Thymus (tissue), 11 donors: Measurements from ENCODE around the gene FRMD4B. TPM values are rescaled to one million over a fixed set of nuclear protein-coding genes. Genes with fewer than 3 reads are reported as not detected.

ENCODE experiments used
- DNase-seq, 9 donors: peaks; one replicate each; pipeline ENCODE4 v3.0.0-alpha.2; 2013; ENCODE audit warnings: low spot score in 9 of 9, low read depth in 6 of 9, missing footprints in 1 of 9
- H3K27ac ChIP-seq, 2 donors: one replicate each; pipeline ENCODE4 v1.5.1; 2013; ENCODE audit warnings: control low read depth in 1 of 2, low read depth in 1 of 2, low read length in 1 of 2, mild to moderate bottlenecking in 1 of 2, moderate library complexity in 1 of 2
- H3K27me3 ChIP-seq, 2 donors: one replicate each; pipeline ENCODE4 v1.5.1; 2013; ENCODE audit warnings: low read length in 1 of 2; ENCODE audit not compliant: control insufficient read depth in 2 of 2, insufficient read depth in 1 of 2
- H3K36me3 ChIP-seq, 2 donors: one replicate each; pipeline ENCODE4 v1.5.1; 2013; ENCODE audit warnings: low read length in 1 of 2, mild to moderate bottlenecking in 1 of 2, moderate library complexity in 1 of 2; ENCODE audit not compliant: control insufficient read depth in 2 of 2, insufficient read depth in 2 of 2
- H3K4me1 ChIP-seq, 2 donors: one replicate each; pipeline ENCODE4 v1.5.1; 2013; ENCODE audit warnings: low read length in 2 of 2; ENCODE audit not compliant: control insufficient read depth in 2 of 2, insufficient read depth in 2 of 2
- H3K4me3 ChIP-seq, 2 donors: one replicate each; pipeline ENCODE4 v1.5.1; 2013; ENCODE audit warnings: low read length in 2 of 2, control low read depth in 1 of 2, mild to moderate bottlenecking in 1 of 2
- H3K9me3 ChIP-seq, 2 donors: one replicate each; pipeline ENCODE4 v1.5.1; 2013; ENCODE audit warnings: low read length in 1 of 2, mild to moderate bottlenecking in 1 of 2; ENCODE audit not compliant: control insufficient read depth in 2 of 2, insufficient read depth in 1 of 2
- WGBS: extraction: QIAGEN DNeasy Blood & Tissue Kit; methylation state at CpG from one replicate; pipeline ENCODE4 v1.1.7; 2013; 5-methylcytosine and 5-hydroxymethylcytosine counted together
- polyA plus RNA-seq: library from polyadenylated mRNA; stranded (reverse); fragments of 200-250 nt; gene quantifications from one replicate; pipeline ENCODE4 v1.2.3, GENCODE V29; 2013
- total RNA-seq: library from RNA; stranded (reverse); fragments of 120-200 nt; gene quantifications from one replicate; pipeline ENCODE4 v1.2.4, GENCODE V29; 2013
- donor health status: healthy.

FRMD4B gene
- total and polyA plus RNA-seq, 2 donors, result 12.8 to 21.7 TPM

- Histone ChIP-seq H3K9me3 (no peaks in the 10 kb centered on the region), H3K27me3 (no peaks in the 10 kb centered on the region), H3K4me3 (no peak overlapping the region), H3K36me3 (no peaks in the 10 kb centered on the region), H3K27ac (no peak overlapping the region), H3K4me1 (no peaks in the 10 kb centered on the region)
- WGBS, result 99% methylated on average over 1 of the region's 1 CpG
- no peak for DNase-seq
These were observed 36.9 kb upstream of the FRMD4B start for GRCh38 chr3:69422751-69423150.

DNA sequence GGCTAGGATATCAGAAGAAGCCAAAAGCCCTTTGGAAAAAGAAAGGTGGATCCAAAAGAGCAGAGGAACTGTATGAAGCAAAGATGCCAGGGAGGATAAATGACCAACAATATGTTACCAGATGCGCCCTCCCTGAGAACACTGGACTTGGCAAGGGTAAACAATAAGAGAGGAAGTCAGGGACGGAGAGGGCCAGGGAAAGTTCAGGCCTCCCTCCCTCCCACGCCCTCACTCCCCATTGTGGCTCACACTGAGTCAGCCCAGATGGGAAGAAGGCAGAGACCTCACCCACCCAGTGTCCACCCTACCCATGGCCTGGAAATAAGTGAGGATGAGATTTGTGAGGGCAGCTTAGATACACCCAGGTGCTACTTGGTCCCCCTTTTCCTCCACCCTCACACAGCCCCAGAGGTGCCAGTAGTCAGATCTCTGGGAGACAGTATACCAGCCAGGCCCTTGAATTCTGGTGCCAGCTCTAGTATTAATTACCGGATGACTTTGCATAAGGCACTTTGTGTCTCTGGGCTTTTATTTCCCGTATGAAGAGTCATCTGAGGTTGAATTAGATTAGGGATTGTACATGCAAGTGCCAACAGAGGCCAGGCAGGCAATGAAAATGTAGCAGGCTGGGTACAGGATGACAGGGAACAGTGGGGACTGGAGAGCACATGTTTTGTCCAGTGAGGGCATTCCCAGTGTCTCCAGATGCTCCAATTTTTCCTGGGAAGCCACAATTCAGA is 35.1 kb upstream of the FRMD4B start:
- DNase-seq, result no peak
- Histone ChIP-seq H3K27ac (no peak overlapping the region), H3K4me1 (no peaks in the 10 kb centered on the region), H3K9me3 (no peaks in the 10 kb centered on the region), H3K27me3 (no peaks in the 10 kb centered on the region), H3K4me3 (no peak overlapping the region), H3K36me3 (no peaks in the 10 kb centered on the region)
- WGBS, result 96% methylated on average over 5 of the region's 5 CpGs

- DNase-seq, result no peak
- 97% methylated on average over 3 of the region's 3 CpGs for WGBS
- Histone ChIP-seq H3K9me3 (no peaks in the 10 kb centered on the region), H3K27ac (no peak overlapping the region), H3K4me3 (no peak overlapping the region), H3K27me3 (no peaks in the 10 kb centered on the region), H3K4me1 (peaks cover 0 to 3% of the 10 kb centered on the region in 2 donors), H3K36me3 (no peaks in the 10 kb centered on the region)
These were observed 33.4 kb upstream of the FRMD4B start for GRCh38 chr3:69419276-69419675.

DNA sequence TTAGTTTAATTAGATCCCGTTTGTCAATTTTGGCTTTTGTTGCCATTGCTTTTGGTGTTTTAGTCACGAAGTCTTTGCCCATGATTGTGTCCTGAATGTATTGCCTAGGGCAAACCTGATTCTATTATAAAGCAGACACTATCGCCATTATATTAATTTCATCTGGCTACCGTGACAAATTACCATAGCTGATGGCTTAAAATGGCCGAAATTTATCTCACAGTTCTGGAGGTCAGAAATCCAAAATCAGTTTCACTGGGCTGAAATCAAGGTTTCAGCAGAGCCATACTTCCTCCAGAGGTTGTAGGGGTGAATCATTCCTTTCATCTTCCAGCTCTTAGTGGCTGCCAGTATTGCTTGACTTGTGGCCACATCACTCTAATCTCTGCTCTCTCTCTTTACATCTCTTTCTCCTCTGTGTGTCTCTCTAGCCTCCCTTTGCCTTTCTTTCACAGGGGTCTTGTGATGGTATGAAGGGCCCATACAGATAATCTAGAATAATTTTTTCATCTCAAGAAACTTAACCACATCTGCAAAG is 31.7 kb upstream of the FRMD4B start:
- WGBS, result 97% methylated on average over 5 of the region's 5 CpGs
- no peaks in the 10 kb centered on the region for H3K9me3 ChIP-seq
- no peaks in the 10 kb centered on the region for H3K36me3 ChIP-seq
- H3K27me3 ChIP-seq, result no peaks in the 10 kb centered on the region
- DNase-seq, result no peak
- peaks cover 0 to 3% of the 10 kb centered on the region in 2 donors for H3K4me1 ChIP-seq
- no peak overlapping the region for H3K4me3 ChIP-seq
- H3K27ac ChIP-seq, result no peak overlapping the region

- 72% methylated on average over 9 of the region's 9 CpGs for WGBS
- no peak overlapping the region for H3K4me3 ChIP-seq
- H3K27ac ChIP-seq, result no peak overlapping the region
- no peaks in the 10 kb centered on the region for H3K9me3 ChIP-seq
- H3K36me3 ChIP-seq, result no peaks in the 10 kb centered on the region
- peaks cover 5 to 14% of the 10 kb centered on the region in 2 donors for H3K4me1 ChIP-seq
- H3K27me3 ChIP-seq, result no peaks in the 10 kb centered on the region
- DNase-seq, result no peak
These were observed 27.8 kb upstream of the FRMD4B start for GRCh38 chr3:69413551-69414207.

GRCh38 chr3:69411346-69411745 is 25.5 kb upstream of the FRMD4B start:
- Histone ChIP-seq H3K27ac (no peak overlapping the region), H3K4me3 (no peak overlapping the region), H3K36me3 (no peaks in the 10 kb centered on the region), H3K27me3 (no peaks in the 10 kb centered on the region), H3K9me3 (no peaks in the 10 kb centered on the region), H3K4me1 (peaks cover 5 to 14% of the 10 kb centered on the region in 2 donors)
- DNase-seq, result no peak
- WGBS, result 95% methylated on average over 3 of the region's 3 CpGs

GRCh38 chr3:69410301-69410700 is 24.4 kb upstream of the FRMD4B start:
- H3K27ac ChIP-seq, result no peak overlapping the region
- no peaks in the 10 kb centered on the region for H3K27me3 ChIP-seq
- no peaks in the 10 kb centered on the region for H3K36me3 ChIP-seq
- peaks cover 0 to 3% of the 10 kb centered on the region in 2 donors for H3K9me3 ChIP-seq
- H3K4me1 ChIP-seq, result peaks cover 5 to 14% of the 10 kb centered on the region in 2 donors
- peak; percentile 52 to 91 (median 75) for DNase-seq
- H3K4me3 ChIP-seq, result no peak overlapping the region
- WGBS, result 33% methylated on average over 8 of the region's 8 CpGs

DNA sequence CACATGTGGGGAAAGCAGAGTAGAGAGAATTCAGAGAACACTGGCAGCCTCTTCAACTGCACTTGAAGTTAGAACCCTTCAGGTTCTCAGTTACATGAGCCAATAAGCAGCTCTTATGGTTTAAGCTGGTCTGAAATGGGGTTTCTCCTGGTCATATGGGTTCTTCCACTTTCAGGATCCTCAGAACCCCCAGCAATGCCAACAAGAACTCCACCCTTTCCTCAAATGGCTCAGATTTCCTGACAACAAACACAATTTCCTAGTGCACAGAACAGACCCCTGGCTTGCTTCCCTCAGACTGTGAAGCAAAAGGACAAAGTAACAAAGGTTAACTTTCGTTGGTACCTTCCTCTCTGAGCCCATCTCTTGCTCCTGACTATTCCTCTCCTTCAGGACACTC is 23.9 kb upstream of the FRMD4B start:
- WGBS, result 97% methylated on average over 1 of the region's 1 CpG

GRCh38 chr3:69409011-69409410 is 23.1 kb upstream of the FRMD4B start:
- 85% methylated on average over 4 of the region's 4 CpGs for WGBS
- no peak overlapping the region for H3K4me3 ChIP-seq
- DNase-seq, result no peak
- no peaks in the 10 kb centered on the region for H3K27me3 ChIP-seq
- peaks cover 5 to 11% of the 10 kb centered on the region in 2 donors for H3K4me1 ChIP-seq
- H3K36me3 ChIP-seq, result no peaks in the 10 kb centered on the region
- H3K27ac ChIP-seq, result no peak overlapping the region
- peaks cover 0 to 5% of the 10 kb centered on the region in 2 donors for H3K9me3 ChIP-seq

More for the DNA sequence above, 23.9 kb upstream of the FRMD4B start:
- Histone ChIP-seq H3K4me3 (no peak overlapping the region), H3K36me3 (no peaks in the 10 kb centered on the region), H3K9me3 (peaks cover 0 to 5% of the 10 kb centered on the region in 2 donors), H3K27ac (no peak overlapping the region), H3K27me3 (no peaks in the 10 kb centered on the region), H3K4me1 (peaks cover 5 to 14% of the 10 kb centered on the region in 2 donors)
- DNase-seq, result peak in 2 of 9 donors; percentile 11 to 23
